ENCODE results near the gene MSI2. TPM values are rescaled to one million over a fixed set of nuclear protein-coding genes. Genes with fewer than 3 reads are reported as not detected.

MSI2 gene
- total and polyA plus RNA-seq, 2 donors (not counting 3 experiments of a cell fraction or from before 2014, with no cell fraction given), result 20.9 to 59.3 TPM

GRCh38 chr17:57282296-57282695, 26.0 kb downstream of the MSI2 start:
- no peaks in the 10 kb centered on the region for H4K20me1 ChIP-seq (replicated peaks; ENCODE audit: control insufficient read depth, extremely low read depth, insufficient read depth, low read length)
- no peak overlapping the region for H2AFZ ChIP-seq (ENCODE audit: low read depth, low read length)
- BruUV-seq (replicated peaks), result no TSS peak
- no peaks in the 10 kb centered on the region for H3K9me1 ChIP-seq (replicated peaks; ENCODE audit: control insufficient read depth, extremely low read depth, insufficient read depth, low read length)
- no peaks in the 10 kb centered on the region for H3K9me3 ChIP-seq (replicated peaks; ENCODE audit: control insufficient read depth, insufficient read depth, low read length)
- H3K27me3 ChIP-seq (ENCODE audit: control insufficient read depth in 2 of 2, insufficient read depth in 2 of 2, low read length in 2 of 2), result no peaks in the 10 kb centered on the region
- H3K79me2 ChIP-seq (ENCODE audit: control insufficient read depth, insufficient read depth, low read length), result no peaks in the 10 kb centered on the region
- no peak overlapping the region for H3K27ac ChIP-seq (ENCODE audit: insufficient read depth, low read depth, low read length)
- H3K36me3 ChIP-seq (ENCODE audit: control insufficient read depth in 2 of 2, extremely low read depth in 1 of 2, insufficient read depth in 2 of 2, low read length in 2 of 2), result peaks cover 0 to 3% of the 10 kb centered on the region in 2 experiments
- no peak overlapping the region for H3K4me3 ChIP-seq (replicated peaks in 1 of 3; ENCODE audit: insufficient read depth in 1 of 3, low read depth in 1 of 3, low read length in 3 of 3)
- intact Hi-C loops (cut with micrococcal nuclease), result no loop called here
- TF ChIP-seq POLR2AphosphoS5 (IDR thresholded peaks at IDR 0.05; ENCODE audit: insufficient read depth, low read depth, low read length), result no peak
- TF ChIP-seq JUN (IDR thresholded peaks at IDR 0.05; ENCODE audit: borderline replicate concordance, insufficient read depth, insufficient read length, low read depth), result no peak
- TF ChIP-seq EZH2 (IDR thresholded peaks at IDR 0.05; ENCODE audit: borderline replicate concordance, low read depth, low read length, severe bottlenecking), result no peak
- no peak for TF ChIP-seq MAX (IDR thresholded peaks at IDR 0.05; ENCODE audit: insufficient read depth, insufficient read length)
- TF ChIP-seq, protein P1, sequence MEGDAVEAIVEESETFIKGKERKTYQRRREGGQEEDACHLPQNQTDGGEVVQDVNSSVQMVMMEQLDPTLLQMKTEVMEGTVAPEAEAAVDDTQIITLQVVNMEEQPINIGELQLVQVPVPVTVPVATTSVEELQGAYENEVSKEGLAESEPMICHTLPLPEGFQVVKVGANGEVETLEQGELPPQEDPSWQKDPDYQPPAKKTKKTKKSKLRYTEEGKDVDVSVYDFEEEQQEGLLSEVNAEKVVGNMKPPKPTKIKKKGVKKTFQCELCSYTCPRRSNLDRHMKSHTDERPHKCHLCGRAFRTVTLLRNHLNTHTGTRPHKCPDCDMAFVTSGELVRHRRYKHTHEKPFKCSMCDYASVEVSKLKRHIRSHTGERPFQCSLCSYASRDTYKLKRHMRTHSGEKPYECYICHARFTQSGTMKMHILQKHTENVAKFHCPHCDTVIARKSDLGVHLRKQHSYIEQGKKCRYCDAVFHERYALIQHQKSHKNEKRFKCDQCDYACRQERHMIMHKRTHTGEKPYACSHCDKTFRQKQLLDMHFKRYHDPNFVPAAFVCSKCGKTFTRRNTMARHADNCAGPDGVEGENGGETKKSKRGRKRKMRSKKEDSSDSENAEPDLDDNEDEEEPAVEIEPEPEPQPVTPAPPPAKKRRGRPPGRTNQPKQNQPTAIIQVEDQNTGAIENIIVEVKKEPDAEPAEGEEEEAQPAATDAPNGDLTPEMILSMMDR (IDR thresholded peaks at IDR 0.05; ENCODE audit: extremely low read depth in 1 of 2, insufficient read depth in 1 of 2, low read depth in 1 of 2, low read length in 2 of 2), result no peak
- no peak for TF ChIP-seq POLR2A (IDR thresholded peaks at IDR 0.05; ENCODE audit: low read depth, low read length)
- no peak overlapping the region for H3K4me2 ChIP-seq (ENCODE audit: insufficient read depth, low read length)
- dilution Hi-C loops (cut with MboI; ENCODE audit: extremely low pct_ligation_motif_present, low sequenced_read_pairs), result no loop called here
- ChIA-PET CTCF (interaction anchor here (4.0 kb wide), 1 partner anchor 39 kb away, joined by 22 read pairs; no protein-coding TSS in a partner anchor), POLR2A (no interaction called here)
- DNase-seq (ENCODE audit: low read depth, low spot score), result no peak
- no peaks in the 10 kb centered on the region for H3K4me1 ChIP-seq (ENCODE audit: control insufficient read depth, extremely low read depth, insufficient read depth, low read length)
- no peak for FAIRE-seq
- no peak overlapping the region for H3K9ac ChIP-seq (replicated peaks; ENCODE audit: extremely low read depth, insufficient read depth, low read length)

All from endothelial cell of umbilical vein (primary cell).